ENCODE results near the gene TTC24. TPM values are rescaled to one million over a fixed set of nuclear protein-coding genes. Genes with fewer than 3 reads are reported as not detected.
A peak's percentile ranks its signal among the peaks of the same experiment; 100 is the strongest.

The TTC24 gene
- total and polyA plus RNA-seq, 3 experiments from 2014 or later, result 2.3 to 7.4 (median 7.3) TPM

GRCh38 chr1:156591181-156591431 lies 11.6 kb downstream of the TTC24 start:
- H3K27ac ChIP-seq (ENCODE audit: low read depth, low read length), result peak overlapping the region; percentile 39
- POLR2A ChIA-PET, result interaction anchor here (0.9 to 2.1 kb wide), 11 partner anchors 9 to 134 kb away, joined by 3 to 10 read pairs (median 5); partner anchors contain the start of genes GPATCH4 and MEF2D

GRCh38 chr1:156591432-156592157 lies 12.1 kb downstream of the TTC24 start, which contains the start of gene NAXE:
Gene NAXE, plus strand, starts transcription at chr1:156591776. Its CDS starts 29 bp downstream, at chr1:156591805.
- Mint-ChIP-seq H3K27me3 (no peaks in the 10 kb centered on the region), H3K36me3 (peaks cover 0 to 37% (median 6%) of the 10 kb centered on the region in 3 donors), H3K4me1 (peaks cover 20 to 24% (median 21%) of the 10 kb centered on the region in 3 donors), H3K4me3 (peak within 1 kb of the TSS; percentile 89 to 94 (median 91)), H3K27ac (peak within 1 kb of the TSS; percentile 90 to 98 (median 96)), H3K9me3 (no peaks in the 10 kb centered on the region)
- peak; percentile 64 to 78 (median 70) for DNase-seq
- Histone ChIP-seq H3K36me3 (ENCODE audit: insufficient read depth, low read length) (peaks cover under 1% of the 10 kb centered on the region), H3K9me3 (ENCODE audit: low read length) (no peaks in the 10 kb centered on the region), H3K4me3 (ENCODE audit: low read length) (peak within 1 kb of the TSS; percentile 70), H3K4me1 (ENCODE audit: insufficient read depth, low read length) (peaks cover 20% of the 10 kb centered on the region), H3K27me3 (ENCODE audit: insufficient read depth, low read length, poor library complexity, severe bottlenecking) (no peaks in the 10 kb centered on the region), H3K27ac (ENCODE audit: low read depth, low read length) (peak within 1 kb of the TSS; percentile 67)
- ChIA-PET CTCF (interaction anchor here (0.7 to 3.9 kb wide), 14 partner anchors 9 to 206 kb away, joined by 3 to 22 read pairs (median 4); partner anchors contain the start of genes GPATCH4 and MEF2D), POLR2A (interaction anchor here (0.5 to 2.1 kb wide), 15 partner anchors 9 to 134 kb away, joined by 3 to 10 read pairs (median 5); partner anchors contain the start of genes GPATCH4 and MEF2D)

More at GRCh38 chr1:156591181-156591431, 11.6 kb downstream of the TTC24 start:
- no peaks in the 10 kb centered on the region for H3K9me3 ChIP-seq (ENCODE audit: low read length)
- Mint-ChIP-seq H3K4me1 (peaks cover 20 to 24% (median 21%) of the 10 kb centered on the region in 3 donors), H3K27ac (peak overlapping the region; percentile 90 to 98 (median 96)), H3K36me3 (peaks cover 0 to 32% (median 6%) of the 10 kb centered on the region in 3 donors), H3K9me3 (no peaks in the 10 kb centered on the region), H3K27me3 (no peaks in the 10 kb centered on the region), H3K4me3 (peak overlapping the region; percentile 89 to 94 (median 91))
- H3K36me3 ChIP-seq (ENCODE audit: insufficient read depth, low read length), result no peaks in the 10 kb centered on the region
- peaks cover 20% of the 10 kb centered on the region for H3K4me1 ChIP-seq (ENCODE audit: insufficient read depth, low read length)
- CTCF ChIA-PET, result interaction anchor here (0.7 to 3.9 kb wide), 12 partner anchors 9 to 205 kb away, joined by 3 to 22 read pairs (median 4); partner anchors contain the start of genes GPATCH4 and MEF2D
- peak overlapping the region; percentile 66 for H3K4me3 ChIP-seq (ENCODE audit: low read length)
- no peak for DNase-seq
- no peaks in the 10 kb centered on the region for H3K27me3 ChIP-seq (ENCODE audit: insufficient read depth, low read length, poor library complexity, severe bottlenecking)

GRCh38 chr1:156592158-156592909 lies 12.8 kb downstream of the TTC24 start:
- H3K4me1 ChIP-seq (ENCODE audit: insufficient read depth, low read length), result peaks cover 20% of the 10 kb centered on the region
- H3K36me3 Mint-ChIP-seq, result peaks cover 0 to 42% (median 7%) of the 10 kb centered on the region in 3 donors
- peaks cover 20 to 24% (median 23%) of the 10 kb centered on the region in 3 donors for H3K4me1 Mint-ChIP-seq
- H3K9me3 Mint-ChIP-seq, result no peaks in the 10 kb centered on the region
- H3K36me3 ChIP-seq (ENCODE audit: insufficient read depth, low read length), result peaks cover 8% of the 10 kb centered on the region
- H3K4me3 Mint-ChIP-seq, result peak overlapping the region; percentile 81 to 94 (median 90)
- POLR2A ChIA-PET, result interaction anchor here (0.5 to 2.1 kb wide), 11 partner anchors 9 to 135 kb away, joined by 3 to 10 read pairs (median 5); partner anchors contain the start of genes GPATCH4 and MEF2D
- H3K27me3 ChIP-seq (ENCODE audit: insufficient read depth, low read length, poor library complexity, severe bottlenecking), result no peaks in the 10 kb centered on the region
- DNase-seq, result no peak
- H3K4me3 ChIP-seq (ENCODE audit: low read length), result peak overlapping the region; percentile 70
- peak overlapping the region; percentile 67 for H3K27ac ChIP-seq (ENCODE audit: low read depth, low read length)
- CTCF ChIA-PET, result interaction anchor here (0.9 to 3.9 kb wide), 8 partner anchors 10 to 207 kb away, joined by 3 to 22 read pairs (median 4); partner anchors contain the start of gene MEF2D
- no peaks in the 10 kb centered on the region for H3K9me3 ChIP-seq (ENCODE audit: low read length)
- peak overlapping the region; percentile 63 to 94 (median 82) for H3K27ac Mint-ChIP-seq
- H3K27me3 Mint-ChIP-seq, result no peaks in the 10 kb centered on the region

GRCh38 chr1:156592910-156593660 lies 13.6 kb downstream of the TTC24 start:
- DNase-seq, result no peak
- peak overlapping the region; percentile 63 to 90 (median 79) for H3K27ac Mint-ChIP-seq
- Histone ChIP-seq H3K4me3 (ENCODE audit: low read length) (no peak overlapping the region), H3K27me3 (ENCODE audit: insufficient read depth, low read length, poor library complexity, severe bottlenecking) (no peaks in the 10 kb centered on the region), H3K4me1 (ENCODE audit: insufficient read depth, low read length) (peaks cover 20% of the 10 kb centered on the region), H3K9me3 (ENCODE audit: low read length) (no peaks in the 10 kb centered on the region), H3K36me3 (ENCODE audit: insufficient read depth, low read length) (peaks cover 15% of the 10 kb centered on the region), H3K27ac (ENCODE audit: low read depth, low read length) (no peak overlapping the region)
- no peaks in the 10 kb centered on the region for H3K27me3 Mint-ChIP-seq
- no peaks in the 10 kb centered on the region for H3K9me3 Mint-ChIP-seq
- ChIA-PET CTCF (interaction anchor here (0.9 to 3.9 kb wide), 8 partner anchors 9 to 207 kb away, joined by 3 to 22 read pairs (median 4); partner anchors contain the start of gene MEF2D), POLR2A (no interaction called here)
- H3K36me3 Mint-ChIP-seq, result peaks cover 0 to 50% (median 7%) of the 10 kb centered on the region in 3 donors
- H3K4me1 Mint-ChIP-seq, result peaks cover 20 to 24% (median 23%) of the 10 kb centered on the region in 3 donors
- H3K4me3 Mint-ChIP-seq, result peak overlapping the region; percentile 81 to 94 (median 90)

GRCh38 chr1:156593661-156593989 lies 14.1 kb downstream of the TTC24 start:
- Mint-ChIP-seq H3K27me3 (no peaks in the 10 kb centered on the region), H3K27ac (peak overlapping the region in 1 of 8 donors; percentile 90)
- H3K27ac ChIP-seq (ENCODE audit: low read depth, low read length), result no peak overlapping the region

GRCh38 chr1:156594190-156594589 lies 14.7 kb downstream of the TTC24 start:
- no peak for DNase-seq
- ChIA-PET CTCF (interaction anchor here (0.7 to 3.9 kb wide), 7 partner anchors 12 to 208 kb away, joined by 3 to 22 read pairs (median 3); no protein-coding TSS in a partner anchor), POLR2A (no interaction called here)
- H3K27ac ChIP-seq (ENCODE audit: low read depth, low read length), result no peak overlapping the region
- H3K27me3 ChIP-seq (ENCODE audit: insufficient read depth, low read length, poor library complexity, severe bottlenecking), result no peaks in the 10 kb centered on the region
- Mint-ChIP-seq H3K27me3 (no peaks in the 10 kb centered on the region), H3K9me3 (no peaks in the 10 kb centered on the region), H3K27ac (peak overlapping the region in 4 of 8 donors; percentile 23 to 50 (median 45)), H3K4me1 (peaks cover 20 to 24% (median 24%) of the 10 kb centered on the region in 3 donors), H3K36me3 (peaks cover 0 to 59% (median 7%) of the 10 kb centered on the region in 3 donors), H3K4me3 (peak overlapping the region in 2 of 7 donors; percentile 45 to 61)
- H3K36me3 ChIP-seq (ENCODE audit: insufficient read depth, low read length), result peaks cover 24% of the 10 kb centered on the region
- peaks cover 21% of the 10 kb centered on the region for H3K4me1 ChIP-seq (ENCODE audit: insufficient read depth, low read length)
- no peaks in the 10 kb centered on the region for H3K9me3 ChIP-seq (ENCODE audit: low read length)
- no peak overlapping the region for H3K4me3 ChIP-seq (ENCODE audit: low read length)

More at GRCh38 chr1:156593661-156593989, 14.1 kb downstream of the TTC24 start:
- Mint-ChIP-seq H3K36me3 (peaks cover 0 to 55% (median 7%) of the 10 kb centered on the region in 3 donors), H3K9me3 (no peaks in the 10 kb centered on the region), H3K4me1 (peaks cover 20 to 24% (median 23%) of the 10 kb centered on the region in 3 donors), H3K4me3 (peak overlapping the region in 1 of 7 donors; percentile 61)
- Histone ChIP-seq H3K9me3 (ENCODE audit: low read length) (no peaks in the 10 kb centered on the region), H3K4me3 (ENCODE audit: low read length) (no peak overlapping the region), H3K27me3 (ENCODE audit: insufficient read depth, low read length, poor library complexity, severe bottlenecking) (no peaks in the 10 kb centered on the region), H3K4me1 (ENCODE audit: insufficient read depth, low read length) (peaks cover 20% of the 10 kb centered on the region), H3K36me3 (ENCODE audit: insufficient read depth, low read length) (peaks cover 20% of the 10 kb centered on the region)
- no peak for DNase-seq
- CTCF ChIA-PET, result interaction anchor here (1.0 to 3.9 kb wide), 7 partner anchors 9 to 138 kb away, joined by 3 to 22 read pairs (median 3); partner anchors contain the start of gene MEF2D
- POLR2A ChIA-PET, result no interaction called here

GRCh38 chr1:156595016-156595415 lies 15.5 kb downstream of the TTC24 start:
- Mint-ChIP-seq H3K27me3 (no peaks in the 10 kb centered on the region), H3K4me3 (peak overlapping the region in 1 of 7 donors; percentile 61), H3K4me1 (peaks cover 27 to 30% (median 30%) of the 10 kb centered on the region in 3 donors), H3K36me3 (peaks cover 0 to 64% (median 7%) of the 10 kb centered on the region in 3 donors), H3K9me3 (no peaks in the 10 kb centered on the region), H3K27ac (peak overlapping the region in 5 of 8 donors; percentile 1 to 92 (median 53))
- POLR2A ChIA-PET, result no interaction called here
- no peak for DNase-seq
- Histone ChIP-seq H3K4me1 (ENCODE audit: insufficient read depth, low read length) (peaks cover 29% of the 10 kb centered on the region), H3K4me3 (ENCODE audit: low read length) (no peak overlapping the region), H3K9me3 (ENCODE audit: low read length) (no peaks in the 10 kb centered on the region), H3K27me3 (ENCODE audit: insufficient read depth, low read length, poor library complexity, severe bottlenecking) (no peaks in the 10 kb centered on the region), H3K27ac (ENCODE audit: low read depth, low read length) (no peak overlapping the region), H3K36me3 (ENCODE audit: insufficient read depth, low read length) (peaks cover 24% of the 10 kb centered on the region)
- CTCF ChIA-PET, result interaction anchor here (1.1 to 3.5 kb wide), 4 partner anchors 13 to 139 kb away, joined by 3 to 13 read pairs (median 3); no protein-coding TSS in a partner anchor

Measured in CD8-positive, alpha-beta memory T cell (primary cell).